PFSK-1 (cell line): ENCODE data around the gene POP5.

ENCODE experiments used
- FOXP2 ChIP-seq: optimal IDR thresholded peaks from 2 replicates; pipeline ENCODE3; 2011; ENCODE audit warnings: borderline replicate concordance, control low read depth, inconsistent platforms; ENCODE audit not compliant: insufficient read depth; ENCODE audit errors: extremely low read length, extremely low read depth
- POLR2AphosphoS5 ChIP-seq: IDR thresholded peaks from 2 replicates; pipeline ENCODE4 v1.6.1; 2012; ENCODE audit warnings: low read depth, mild to moderate bottlenecking, control low read depth, low read length, moderate library complexity
- REST ChIP-seq, 2 experiments: IDR thresholded peaks; 2 replicates each; pipeline versions ENCODE4 v1.6.1 to v1.8.0; 2011 to 2012; ENCODE audit warnings: low read depth in 2 of 2, low read length in 2 of 2, control low read depth in 1 of 2, inconsistent platforms in 1 of 2, mild to moderate bottlenecking in 1 of 2, moderate library complexity in 1 of 2; ENCODE audit not compliant: insufficient read depth in 1 of 2
- SIN3A ChIP-seq: IDR thresholded peaks from 2 replicates; pipeline ENCODE4 v1.6.1; 2012; ENCODE audit warnings: mild to moderate bottlenecking, low read length, moderate library complexity, borderline replicate concordance; ENCODE audit not compliant: insufficient read depth
- TAF1 ChIP-seq: IDR thresholded peaks from 2 replicates; pipeline ENCODE4 v1.6.1; 2012; ENCODE audit warnings: low read length, control low read depth, borderline replicate concordance; ENCODE audit not compliant: insufficient read depth

Gene POP5

GRCh38 chr12:120554678-120555077 is 26.5 kb downstream of the POP5 start:
- no peak for TF ChIP-seq FOXP2
- TF ChIP-seq POLR2AphosphoS5 = no peak
- no peak for TF ChIP-seq TAF1
- TF ChIP-seq SIN3A = no peak
- no peak for TF ChIP-seq REST (IDR thresholded peaks at IDR 0.05; ENCODE audit: insufficient read depth in 1 of 2, low read depth in 2 of 2, low read length in 2 of 2)

GRCh38 chr12:120546050-120546386 is 35.2 kb downstream of the POP5 start:
- no peak for TF ChIP-seq FOXP2
- no peak for TF ChIP-seq REST (IDR thresholded peaks at IDR 0.05; ENCODE audit: insufficient read depth in 1 of 2, low read depth in 2 of 2, low read length in 2 of 2)
- no peak for TF ChIP-seq POLR2AphosphoS5
- no peak for TF ChIP-seq SIN3A
- no peak for TF ChIP-seq TAF1

GRCh38 chr12:120544691-120545090 is 36.5 kb downstream of the POP5 start:
- TF ChIP-seq SIN3A (no peak), FOXP2 (no peak), POLR2AphosphoS5 (no peak), REST (IDR thresholded peaks at IDR 0.05; ENCODE audit: insufficient read depth in 1 of 2, low read depth in 2 of 2, low read length in 2 of 2) (no peak)

- TF ChIP-seq SIN3A (no peak), REST (IDR thresholded peaks at IDR 0.05; ENCODE audit: insufficient read depth in 1 of 2, low read depth in 2 of 2, low read length in 2 of 2) (no peak)
Measured at GRCh38 chr12:120542166-120542565, 39.0 kb downstream of the POP5 start.

- no peak for TF ChIP-seq POLR2AphosphoS5
- TF ChIP-seq REST (IDR thresholded peaks at IDR 0.05; ENCODE audit: insufficient read depth in 1 of 2, low read depth in 2 of 2, low read length in 2 of 2) = no peak
- TF ChIP-seq TAF1 = no peak
- TF ChIP-seq SIN3A = no peak
- no peak for TF ChIP-seq FOXP2
Measured at GRCh38 chr12:120540445-120540844, 40.8 kb downstream of the POP5 start.
